ENCODE measurements around the gene HOXC9.

GRCh38 chr12:54038871-54039414, 39.0 kb downstream of the HOXC9 start:
- no peak for TF ChIP-seq CTCF (IDR thresholded peaks at IDR 0.05)
- no peak for TF ChIP-seq CREB1 (CRISPR knock-in tag; IDR thresholded peaks at IDR 0.05)
- TF ChIP-seq PREB (CRISPR knock-in tag; IDR thresholded peaks at IDR 0.05; ENCODE audit: borderline replicate concordance), result no peak
- TF ChIP-seq FOXP1 (CRISPR knock-in tag; IDR thresholded peaks at IDR 0.05; ENCODE audit: borderline replicate concordance), result no peak
- no peak for TF ChIP-seq CBFB (CRISPR knock-in tag; IDR thresholded peaks at IDR 0.05; ENCODE audit: low read depth)
- no peak for TF ChIP-seq MXD4 (CRISPR knock-in tag; IDR thresholded peaks at IDR 0.05; ENCODE audit: borderline replicate concordance)
- no peak for TF ChIP-seq ZNF423 (CRISPR knock-in tag; IDR thresholded peaks at IDR 0.05)
- no peak for TF ChIP-seq NR2C2 (CRISPR knock-in tag; IDR thresholded peaks at IDR 0.05)
- TF ChIP-seq FOXK1 (CRISPR knock-in tag; IDR thresholded peaks at IDR 0.05), result no peak
- no peak for TF ChIP-seq ESRRA (CRISPR knock-in tag; IDR thresholded peaks at IDR 0.05; ENCODE audit: borderline replicate concordance)
- no peak for TF ChIP-seq ZNF425 (CRISPR knock-in tag; conservative IDR thresholded peaks at IDR 0.05)
- TF ChIP-seq ATF2 (CRISPR knock-in tag; IDR thresholded peaks at IDR 0.05; ENCODE audit: borderline replicate concordance, low read depth), result no peak

Data from WTC11 (cell line).